H9 (cell line): Measurements from ENCODE around the gene MS4A14. TPM values are rescaled to one million over a fixed set of nuclear protein-coding genes. Genes with fewer than 3 reads are reported as not detected.

Experiments
- DNase-seq: peaks from one replicate; pipeline ENCODE4 v3.0.0-alpha.2; 2017
- H2AFZ ChIP-seq: one replicate; pipeline ENCODE4 v1.6.1; 2013; ENCODE audit warnings: mild to moderate bottlenecking, low read length, control low read depth, moderate library complexity
- H2AK5ac ChIP-seq: 2 replicates; pipeline ENCODE4 v1.6.1; 2013; ENCODE audit warnings: low read length, control low read depth, mixed read lengths; ENCODE audit not compliant: insufficient read length
- H2BK120ac ChIP-seq: one replicate; pipeline ENCODE4 v1.6.1; 2013; ENCODE audit warnings: low read depth, mild to moderate bottlenecking, low read length, control low read depth, inconsistent platforms; ENCODE audit not compliant: poor library complexity, severe bottlenecking
- H2BK12ac ChIP-seq: 2 replicates; pipeline ENCODE4 v1.6.1; 2013; ENCODE audit warnings: low read length, control low read depth, mixed read lengths, low read depth; ENCODE audit not compliant: insufficient read length
- H2BK15ac ChIP-seq: 2 replicates; pipeline ENCODE4 v1.6.1; 2013; ENCODE audit warnings: low read depth, low read length, control low read depth
- H2BK20ac ChIP-seq: one replicate; pipeline ENCODE4 v1.6.1; 2013; ENCODE audit warnings: low read depth, mild to moderate bottlenecking, low read length, control low read depth, inconsistent platforms; ENCODE audit not compliant: poor library complexity, severe bottlenecking
- H2BK5ac ChIP-seq: 2 replicates; pipeline ENCODE4 v1.6.1; 2013; ENCODE audit warnings: low read length, control low read depth, mixed read lengths; ENCODE audit not compliant: insufficient read length
- H3K14ac ChIP-seq: 2 replicates; pipeline ENCODE4 v1.6.1; 2013; ENCODE audit warnings: low read length, control low read depth; ENCODE audit not compliant: insufficient read depth
- H3K18ac ChIP-seq: 2 replicates; pipeline ENCODE4 v1.6.1; 2013; ENCODE audit warnings: low read depth, mild to moderate bottlenecking, mixed read lengths, low read length, control low read depth; ENCODE audit not compliant: insufficient read length
- H3K23ac ChIP-seq: 2 replicates; pipeline ENCODE4 v1.6.1; 2013; ENCODE audit warnings: low read length, control low read depth, mixed read lengths, low read depth; ENCODE audit not compliant: insufficient read length
- H3K23me2 ChIP-seq: 2 replicates; pipeline ENCODE4 v1.6.1; 2013; ENCODE audit warnings: low read depth, mild to moderate bottlenecking, mixed read lengths, low read length, control low read depth; ENCODE audit not compliant: insufficient read length, poor library complexity, severe bottlenecking
- H3K27ac ChIP-seq: 2 replicates; pipeline ENCODE4 v1.5.1; 2013; ENCODE audit warnings: low read length, control low read depth, mixed read lengths, low read depth; ENCODE audit not compliant: insufficient read length
- H3K27me3 ChIP-seq: 2 replicates; pipeline ENCODE4 v1.6.1; 2013; ENCODE audit warnings: low read length, control low read depth, inconsistent platforms; ENCODE audit not compliant: insufficient read depth
- H3K4ac ChIP-seq: 2 replicates; pipeline ENCODE4 v1.6.1; 2013; ENCODE audit warnings: low read depth, mild to moderate bottlenecking, control low read depth, inconsistent platforms, low read length, moderate library complexity
- H3K4me1 ChIP-seq: 2 replicates; pipeline ENCODE4 v1.6.1; 2013; ENCODE audit warnings: low read length, control low read depth, inconsistent platforms; ENCODE audit not compliant: insufficient read depth
- H3K4me2 ChIP-seq: 2 replicates; pipeline ENCODE4 v1.6.1; 2013; ENCODE audit warnings: low read length, control low read depth, mixed read lengths; ENCODE audit not compliant: insufficient read length, insufficient read depth
- H3K56ac ChIP-seq: 2 replicates; pipeline ENCODE4 v1.6.1; 2013; ENCODE audit warnings: low read depth, mild to moderate bottlenecking, mixed read lengths, low read length, control low read depth; ENCODE audit not compliant: insufficient read length
- H3K79me1 ChIP-seq: 2 replicates; pipeline ENCODE4 v1.6.1; 2013; ENCODE audit warnings: low read depth, mild to moderate bottlenecking, moderate library complexity, low read length, control low read depth, inconsistent platforms; ENCODE audit not compliant: insufficient read depth, poor library complexity, severe bottlenecking
- H3K79me2 ChIP-seq: 2 replicates; pipeline ENCODE4 v1.6.1; 2013; ENCODE audit warnings: low read length, control low read depth, inconsistent platforms; ENCODE audit not compliant: insufficient read depth
- H3K9ac ChIP-seq: 2 replicates; pipeline ENCODE4 v1.6.1; 2013; ENCODE audit warnings: low read length, control low read depth, mixed read lengths; ENCODE audit not compliant: insufficient read length; ENCODE audit errors: extremely low read depth
- H3K9me3 ChIP-seq: one replicate; pipeline ENCODE4 v1.6.1; 2013; ENCODE audit warnings: low read depth, low read length, inconsistent platforms; ENCODE audit not compliant: control insufficient read depth
- H3T11ph ChIP-seq: one replicate; pipeline ENCODE4 v1.6.1; 2013; ENCODE audit warnings: mild to moderate bottlenecking, low read length, control low read depth, inconsistent platforms
- H4K20me1 ChIP-seq: one replicate; pipeline ENCODE4 v1.6.1; 2013; ENCODE audit not compliant: control insufficient read depth, insufficient read length, insufficient read depth
- H4K5ac ChIP-seq: 2 replicates; pipeline ENCODE4 v1.6.1; 2013; ENCODE audit warnings: low read depth, mild to moderate bottlenecking, mixed read lengths, low read length, control low read depth; ENCODE audit not compliant: insufficient read length
- H4K8ac ChIP-seq: replicated peaks from 2 replicates; pipeline ENCODE4 v1.6.1; 2013; ENCODE audit warnings: low read length, control low read depth, mixed read lengths, low read depth; ENCODE audit not compliant: insufficient read length
- H4K91ac ChIP-seq: 2 replicates; pipeline ENCODE4 v1.6.1; 2013; ENCODE audit warnings: low read depth, mild to moderate bottlenecking, moderate library complexity, mixed read lengths, low read length, control low read depth; ENCODE audit not compliant: insufficient read length
- H3K27ac Mint-ChIP-seq, 3 experiments: 2 replicates in 2 of 3; 3 replicates in 1 of 3; pipeline ENCODE4 v1.8.0; 2020 to 2021; ENCODE audit warnings: mixed read lengths in 3 of 3, mild to moderate bottlenecking in 1 of 3, moderate library complexity in 1 of 3
- H3K27me3 Mint-ChIP-seq: 2 replicates; pipeline ENCODE4 v1.8.0; 2021; ENCODE audit warnings: low read depth, mild to moderate bottlenecking, moderate library complexity, mixed read lengths
- H3K36me3 Mint-ChIP-seq, 3 experiments: 2 replicates in 2 of 3; 3 replicates in 1 of 3; pipeline ENCODE4 v1.8.0; 2020 to 2021; ENCODE audit warnings: low read depth in 3 of 3, mixed read lengths in 3 of 3; ENCODE audit not compliant: insufficient read depth in 1 of 3
- H3K4me1 Mint-ChIP-seq, 2 experiments: 2 replicates each; pipeline ENCODE4 v1.8.0; 2020; ENCODE audit warnings: mixed read lengths in 2 of 2
- H3K4me3 Mint-ChIP-seq, 2 experiments: 2 replicates in 1 of 2; 3 replicates in 1 of 2; pipeline ENCODE4 v1.8.0; 2020 to 2021; ENCODE audit warnings: mild to moderate bottlenecking in 2 of 2, mixed read lengths in 2 of 2, moderate library complexity in 1 of 2
- H3K9me3 Mint-ChIP-seq, 2 experiments: 2 replicates in 1 of 2; 3 replicates in 1 of 2; pipeline ENCODE4 v1.8.0; 2020; ENCODE audit warnings: mild to moderate bottlenecking in 2 of 2, mixed read lengths in 2 of 2, moderate library complexity in 1 of 2
- WGBS: extraction: QIAGEN DNeasy Blood & Tissue Kit; methylation state at CpG from one replicate; pipeline ENCODE4 v1.1.7; 2013; ENCODE audit warnings: missing lambda C conversion rate, low lambda C conversion rate, mixed read lengths; ENCODE audit not compliant: insufficient read length; ENCODE audit errors: extremely low coverage; 5-methylcytosine and 5-hydroxymethylcytosine counted together
- total RNA-seq: library from RNA; stranded (reverse); gene quantifications from 2 replicates; pipeline ENCODE4 v1.2.1, GENCODE V29; 2021
- TF ChIP-seq, protein P1 (sequence below): fragments of 200-600 bp; sonication (generic); conservative IDR thresholded peaks from 3 replicates; pipeline ENCODE4 v1.8.0; 2021; ENCODE audit warnings: antibody characterized with exemption, mild to moderate bottlenecking

The MS4A14 gene
- total RNA-seq, 1 experiment from 2014 or later: not detected

GRCh38 chr11:60375316-60375715 is 20.9 kb upstream of the MS4A14 start:
- Histone ChIP-seq H3K23ac (no peak overlapping the region), H3K27me3 (no peaks in the 10 kb centered on the region), H3K23me2 (no peaks in the 10 kb centered on the region), H3T11ph (no peak overlapping the region), H3K4me2 (no peak overlapping the region), H2AK5ac (no peak overlapping the region), H3K4ac (no peak overlapping the region), H3K14ac (no peak overlapping the region), H2BK20ac (no peak overlapping the region), H4K5ac (no peak overlapping the region), H3K4me1 (no peaks in the 10 kb centered on the region), H3K56ac (no peak overlapping the region), H4K91ac (no peak overlapping the region), H3K9me3 (no peaks in the 10 kb centered on the region), H3K79me1 (no peaks in the 10 kb centered on the region), H4K20me1 (no peaks in the 10 kb centered on the region), H2BK120ac (no peak overlapping the region), H2BK12ac (no peak overlapping the region), H3K79me2 (no peaks in the 10 kb centered on the region), H4K8ac (no peak overlapping the region), H3K9ac (no peak overlapping the region), H3K27ac (no peak overlapping the region), H2BK15ac (no peak overlapping the region), H2AFZ (no peak overlapping the region), H2BK5ac (no peak overlapping the region), H3K18ac (no peak overlapping the region)
- no peak for DNase-seq
- TF ChIP-seq, protein P1, sequence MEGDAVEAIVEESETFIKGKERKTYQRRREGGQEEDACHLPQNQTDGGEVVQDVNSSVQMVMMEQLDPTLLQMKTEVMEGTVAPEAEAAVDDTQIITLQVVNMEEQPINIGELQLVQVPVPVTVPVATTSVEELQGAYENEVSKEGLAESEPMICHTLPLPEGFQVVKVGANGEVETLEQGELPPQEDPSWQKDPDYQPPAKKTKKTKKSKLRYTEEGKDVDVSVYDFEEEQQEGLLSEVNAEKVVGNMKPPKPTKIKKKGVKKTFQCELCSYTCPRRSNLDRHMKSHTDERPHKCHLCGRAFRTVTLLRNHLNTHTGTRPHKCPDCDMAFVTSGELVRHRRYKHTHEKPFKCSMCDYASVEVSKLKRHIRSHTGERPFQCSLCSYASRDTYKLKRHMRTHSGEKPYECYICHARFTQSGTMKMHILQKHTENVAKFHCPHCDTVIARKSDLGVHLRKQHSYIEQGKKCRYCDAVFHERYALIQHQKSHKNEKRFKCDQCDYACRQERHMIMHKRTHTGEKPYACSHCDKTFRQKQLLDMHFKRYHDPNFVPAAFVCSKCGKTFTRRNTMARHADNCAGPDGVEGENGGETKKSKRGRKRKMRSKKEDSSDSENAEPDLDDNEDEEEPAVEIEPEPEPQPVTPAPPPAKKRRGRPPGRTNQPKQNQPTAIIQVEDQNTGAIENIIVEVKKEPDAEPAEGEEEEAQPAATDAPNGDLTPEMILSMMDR: no peak
- H3K9me3 Mint-ChIP-seq: peaks cover 0 to 4% of the 10 kb centered on the region in 2 experiments; a peak in 3 of 5 replicates
- no CpG with 5 or more reads among the region's 3 CpGs for WGBS
- H3K27ac Mint-ChIP-seq: no peak overlapping the region
- peaks cover 2 to 7% of the 10 kb centered on the region in 2 experiments; a peak in 2 of 4 replicates for H3K4me1 Mint-ChIP-seq
- no peaks in the 10 kb centered on the region for H3K27me3 Mint-ChIP-seq
- H3K36me3 Mint-ChIP-seq: 0 out of 7 replicates have a peak, but pooled peaks cover 0 to 1% (median 0%) of the 10 kb centered on the region in 3 experiments
- H3K4me3 Mint-ChIP-seq: no peak overlapping the region
